Natural killer cell (primary cell): ENCODE data around the gene ALDH5A1. TPM values are rescaled to one million over a fixed set of nuclear protein-coding genes. Genes with fewer than 3 reads are reported as not detected.

Source experiments
- ATAC-seq, 3 donors: fragments of 150-1000 bp in 2 of 3; fragments of 200-7000 bp in 1 of 3; cut with Tn5 transposase; 1 replicate in 1 of 3; 2 replicates in 2 of 3; pipeline ENCODE4 v1.10.0; 2021; ENCODE audit warnings: mild to moderate bottlenecking in 2 of 3, moderate library complexity in 2 of 3
- DNase-seq, 2 donors: peaks; one replicate each; pipeline versions ENCODE4 v3.0.0 to v3.0.0-alpha.2; 2013 to 2021; ENCODE audit warnings: mixed read lengths in 1 of 2
- H3K27ac ChIP-seq: one replicate; pipeline ENCODE4 v1.5.1; 2013; ENCODE audit warnings: mild to moderate bottlenecking, low read length
- H3K27me3 ChIP-seq: one replicate; pipeline ENCODE4 v1.6.1; 2013; ENCODE audit warnings: low read length; ENCODE audit not compliant: control insufficient read depth, insufficient read depth
- H3K36me3 ChIP-seq: one replicate; pipeline ENCODE4 v1.6.1; 2013; ENCODE audit warnings: low read length; ENCODE audit not compliant: control insufficient read depth, insufficient read depth
- H3K4me1 ChIP-seq: one replicate; pipeline ENCODE4 v1.6.1; 2013; ENCODE audit warnings: low read length; ENCODE audit not compliant: control insufficient read depth, insufficient read depth
- H3K4me3 ChIP-seq: one replicate; pipeline ENCODE4 v1.5.1; 2013; ENCODE audit warnings: low read length
- H3K9me3 ChIP-seq: one replicate; pipeline ENCODE4 v1.6.1; 2013; ENCODE audit warnings: low read length; ENCODE audit not compliant: control insufficient read depth, insufficient read depth
- H3K27ac Mint-ChIP-seq, 2 donors: one replicate each; pipeline ENCODE4 v1.8.0; 2022; ENCODE audit warnings: mild to moderate bottlenecking in 2 of 2, mixed read lengths in 2 of 2, moderate library complexity in 1 of 2
- H3K27me3 Mint-ChIP-seq, 2 donors: one replicate each; pipeline ENCODE4 v1.8.0; 2022; ENCODE audit warnings: low read depth in 2 of 2, mixed read lengths in 2 of 2
- H3K36me3 Mint-ChIP-seq: one replicate; pipeline ENCODE4 v1.8.0; 2022; ENCODE audit warnings: mixed read lengths
- H3K4me1 Mint-ChIP-seq, 2 donors: one replicate each; pipeline ENCODE4 v1.8.0; 2022; ENCODE audit warnings: mixed read lengths in 2 of 2
- H3K4me3 Mint-ChIP-seq: one replicate; pipeline ENCODE4 v1.8.0; 2022; ENCODE audit warnings: mild to moderate bottlenecking, moderate library complexity, mixed read lengths
- H3K9me3 Mint-ChIP-seq, 2 donors: one replicate each; pipeline ENCODE4 v1.8.0; 2022; ENCODE audit warnings: mixed read lengths in 2 of 2
- CTCF ChIP-seq: fragments of 200-600 bp; IDR thresholded peaks from one replicate; pipeline ENCODE4 v1.8.0; 2022; ENCODE audit warnings: antibody characterized with exemption
- WGBS: methylation state at CpG from one replicate; pipeline ENCODE4 v1.1.7; 2013; ENCODE audit warnings: missing lambda C conversion rate; ENCODE audit not compliant: insufficient coverage; 5-methylcytosine and 5-hydroxymethylcytosine counted together
- intact Hi-C: fragments of 100-400 bp; cut with micrococcal nuclease; formaldehyde crosslinking; loops from one replicate; pipeline ENCODE4 v1.14.2; 2022
- total RNA-seq, 4 donors: library from RNA; stranded (reverse); fragments of 120-200 nt in 1 of 4; gene quantifications; one replicate each; pipeline versions ENCODE4 v1.2.3 to v1.2.4, GENCODE V29; 2013 to 2022

Gene ALDH5A1
- total RNA-seq, 3 donors from 2014 or later (not counting 1 experiment from before 2014, with no cell fraction given), result 4.8 to 7.5 (median 6.8) TPM

GRCh38 chr6:24469811-24470210 is 25.0 kb upstream of the ALDH5A1 start:
- ATAC-seq, result no peak
- intact Hi-C loops, result no loop called here

GRCh38 chr6:24472181-24472580 is 22.6 kb upstream of the ALDH5A1 start:
- no peaks in the 10 kb centered on the region for H3K9me3 ChIP-seq
- no peaks in the 10 kb centered on the region for H3K27me3 Mint-ChIP-seq
- H3K4me1 Mint-ChIP-seq, result no peaks in the 10 kb centered on the region
- no peak for TF ChIP-seq CTCF
- intact Hi-C loops, result no loop called here
- H3K27ac Mint-ChIP-seq, result no peak overlapping the region
- H3K4me3 Mint-ChIP-seq, result no peak overlapping the region
- H3K27ac ChIP-seq, result no peak overlapping the region
- no peaks in the 10 kb centered on the region for H3K27me3 ChIP-seq
- no peaks in the 10 kb centered on the region for H3K4me1 ChIP-seq
- ATAC-seq, result no peak
- H3K9me3 Mint-ChIP-seq, result no peaks in the 10 kb centered on the region
- no peaks in the 10 kb centered on the region for H3K36me3 Mint-ChIP-seq
- H3K4me3 ChIP-seq, result no peak overlapping the region
- no peak for DNase-seq
- H3K36me3 ChIP-seq, result no peaks in the 10 kb centered on the region

More at GRCh38 chr6:24469811-24470210, 25.0 kb upstream of the ALDH5A1 start:
- H3K36me3 ChIP-seq, result no peaks in the 10 kb centered on the region
- no peaks in the 10 kb centered on the region for H3K36me3 Mint-ChIP-seq
- no peak overlapping the region for H3K27ac ChIP-seq
- no peak for TF ChIP-seq CTCF
- no peaks in the 10 kb centered on the region for H3K27me3 ChIP-seq
- H3K4me3 Mint-ChIP-seq, result no peak overlapping the region
- no peaks in the 10 kb centered on the region for H3K27me3 Mint-ChIP-seq
- DNase-seq, result no peak
- no peaks in the 10 kb centered on the region for H3K9me3 ChIP-seq
- no peak overlapping the region for H3K27ac Mint-ChIP-seq
- no peaks in the 10 kb centered on the region for H3K9me3 Mint-ChIP-seq
- no peaks in the 10 kb centered on the region for H3K4me1 Mint-ChIP-seq
- no peaks in the 10 kb centered on the region for H3K4me1 ChIP-seq
- no peak overlapping the region for H3K4me3 ChIP-seq
- WGBS, result 96% methylated on average over 6 of the region's 7 CpGs

GRCh38 chr6:24476631-24477030 is 18.1 kb upstream of the ALDH5A1 start:
- Histone ChIP-seq H3K9me3 (no peaks in the 10 kb centered on the region), H3K27me3 (no peaks in the 10 kb centered on the region), H3K36me3 (no peaks in the 10 kb centered on the region), H3K4me3 (no peak overlapping the region), H3K4me1 (no peaks in the 10 kb centered on the region), H3K27ac (no peak overlapping the region)
- ATAC-seq (no peak), DNase-seq (no peak)
- H3K27me3 Mint-ChIP-seq, result no peaks in the 10 kb centered on the region
- H3K4me1 Mint-ChIP-seq, result no peaks in the 10 kb centered on the region
- H3K27ac Mint-ChIP-seq, result no peak overlapping the region
- no peak overlapping the region for H3K4me3 Mint-ChIP-seq
- no peaks in the 10 kb centered on the region for H3K36me3 Mint-ChIP-seq
- no peaks in the 10 kb centered on the region for H3K9me3 Mint-ChIP-seq
- no peak for TF ChIP-seq CTCF
- 97% methylated on average over 6 of the region's 6 CpGs for WGBS
- intact Hi-C loops, result no loop called here

GRCh38 chr6:24477070-24477469 is 17.7 kb upstream of the ALDH5A1 start:
- H3K9me3 ChIP-seq, result no peaks in the 10 kb centered on the region
- no peaks in the 10 kb centered on the region for H3K36me3 ChIP-seq
- H3K27me3 ChIP-seq, result no peaks in the 10 kb centered on the region
- H3K4me1 Mint-ChIP-seq, result no peaks in the 10 kb centered on the region
- WGBS, result 89% methylated on average over 1 of the region's 1 CpG
- no peaks in the 10 kb centered on the region for H3K9me3 Mint-ChIP-seq
- no peak overlapping the region for H3K27ac ChIP-seq
- DNase-seq (no peak), ATAC-seq (no peak)
- no peak for TF ChIP-seq CTCF
- H3K4me1 ChIP-seq, result no peaks in the 10 kb centered on the region
- H3K27ac Mint-ChIP-seq, result no peak overlapping the region
- H3K27me3 Mint-ChIP-seq, result no peaks in the 10 kb centered on the region
- H3K4me3 ChIP-seq, result no peak overlapping the region
- intact Hi-C loops, result no loop called here
- no peaks in the 10 kb centered on the region for H3K36me3 Mint-ChIP-seq
- H3K4me3 Mint-ChIP-seq, result no peak overlapping the region
